ENCODE data around the gene MDFI.

MDFI gene

DNA sequence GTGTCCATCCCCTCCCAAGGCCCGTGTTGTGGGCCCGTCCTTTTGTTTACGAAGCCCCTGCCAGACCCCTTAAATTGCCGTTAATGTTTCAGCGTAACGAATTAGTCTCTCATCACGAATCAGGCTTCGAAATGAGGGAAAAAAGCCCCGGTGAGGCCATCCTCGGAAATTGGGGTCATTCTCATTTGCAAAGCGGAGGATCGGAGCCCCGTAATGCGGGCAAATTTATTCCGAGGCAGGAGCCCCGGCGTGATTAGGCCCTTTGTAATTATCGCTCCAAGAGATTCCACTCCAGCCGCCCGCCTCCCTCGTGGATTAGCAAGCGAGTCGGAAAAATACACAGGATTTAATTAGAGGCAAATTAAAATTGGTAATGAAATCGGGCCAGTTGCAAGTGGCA lies 44.9 kb upstream of the MDFI start:
- DNase-seq (ENCODE audit: low spot score): no peak
- in situ Hi-C loops (cut with MboI; ENCODE audit: low pct_unique_long_range_greater_than_20kb, low sequenced_read_pairs, unreplicated experiment): no loop called here
- TF ChIP-seq, protein P1, sequence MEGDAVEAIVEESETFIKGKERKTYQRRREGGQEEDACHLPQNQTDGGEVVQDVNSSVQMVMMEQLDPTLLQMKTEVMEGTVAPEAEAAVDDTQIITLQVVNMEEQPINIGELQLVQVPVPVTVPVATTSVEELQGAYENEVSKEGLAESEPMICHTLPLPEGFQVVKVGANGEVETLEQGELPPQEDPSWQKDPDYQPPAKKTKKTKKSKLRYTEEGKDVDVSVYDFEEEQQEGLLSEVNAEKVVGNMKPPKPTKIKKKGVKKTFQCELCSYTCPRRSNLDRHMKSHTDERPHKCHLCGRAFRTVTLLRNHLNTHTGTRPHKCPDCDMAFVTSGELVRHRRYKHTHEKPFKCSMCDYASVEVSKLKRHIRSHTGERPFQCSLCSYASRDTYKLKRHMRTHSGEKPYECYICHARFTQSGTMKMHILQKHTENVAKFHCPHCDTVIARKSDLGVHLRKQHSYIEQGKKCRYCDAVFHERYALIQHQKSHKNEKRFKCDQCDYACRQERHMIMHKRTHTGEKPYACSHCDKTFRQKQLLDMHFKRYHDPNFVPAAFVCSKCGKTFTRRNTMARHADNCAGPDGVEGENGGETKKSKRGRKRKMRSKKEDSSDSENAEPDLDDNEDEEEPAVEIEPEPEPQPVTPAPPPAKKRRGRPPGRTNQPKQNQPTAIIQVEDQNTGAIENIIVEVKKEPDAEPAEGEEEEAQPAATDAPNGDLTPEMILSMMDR (IDR thresholded peaks at IDR 0.05; ENCODE audit: extremely low read depth, insufficient read depth, missing control alignments): no peak

DNA sequence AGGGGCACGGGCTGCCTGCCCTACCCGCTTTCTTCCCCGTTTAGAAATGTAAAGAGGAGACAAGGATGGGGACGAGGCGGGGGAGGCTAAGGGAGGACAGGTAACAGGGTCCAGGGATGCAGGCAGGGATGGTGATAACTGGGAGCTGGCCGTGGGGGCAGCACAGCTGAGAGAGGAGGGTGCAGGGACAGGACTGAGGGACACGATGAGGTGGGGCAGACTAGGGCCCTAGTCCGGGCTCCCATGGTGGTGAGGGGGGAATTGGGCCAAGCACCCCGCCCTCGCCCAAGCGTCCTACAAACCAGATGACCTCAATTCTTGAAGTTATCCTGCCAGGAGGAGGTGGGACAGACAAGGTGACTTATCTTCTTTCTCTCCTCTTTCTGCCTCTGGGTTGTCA lies 44.4 kb upstream of the MDFI start:
- in situ Hi-C loops (cut with MboI; ENCODE audit: low pct_unique_long_range_greater_than_20kb, low sequenced_read_pairs, unreplicated experiment): no loop called here
- TF ChIP-seq, protein P1 (IDR thresholded peaks at IDR 0.05; ENCODE audit: extremely low read depth, insufficient read depth, missing control alignments): no peak
- DNase-seq (ENCODE audit: low spot score): no peak

DNA sequence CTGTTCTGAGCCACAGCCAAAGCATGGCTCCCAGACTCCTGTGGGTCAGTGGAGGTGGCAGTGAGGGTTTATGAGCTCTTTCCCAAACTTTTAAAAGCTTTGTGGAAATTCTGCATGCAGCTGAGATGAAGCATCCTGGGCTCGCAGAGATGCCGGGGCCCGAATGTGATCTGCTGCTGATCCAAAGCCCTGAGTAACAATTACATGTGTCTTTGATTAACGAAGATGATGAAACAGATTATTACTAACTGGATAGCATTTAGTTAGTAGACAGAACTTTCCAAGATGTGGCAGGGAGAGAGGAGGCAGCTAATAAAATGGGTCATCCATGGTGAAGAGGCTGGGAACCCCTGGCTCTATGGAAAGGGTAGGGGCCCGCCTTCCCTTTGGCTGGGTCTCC lies 43.9 kb upstream of the MDFI start:
- in situ Hi-C loops (cut with MboI; ENCODE audit: low pct_unique_long_range_greater_than_20kb, low sequenced_read_pairs, unreplicated experiment): no loop called here
- TF ChIP-seq, protein P1 (IDR thresholded peaks at IDR 0.05; ENCODE audit: extremely low read depth, insufficient read depth, missing control alignments): no peak
- DNase-seq (ENCODE audit: low spot score): no peak

DNA sequence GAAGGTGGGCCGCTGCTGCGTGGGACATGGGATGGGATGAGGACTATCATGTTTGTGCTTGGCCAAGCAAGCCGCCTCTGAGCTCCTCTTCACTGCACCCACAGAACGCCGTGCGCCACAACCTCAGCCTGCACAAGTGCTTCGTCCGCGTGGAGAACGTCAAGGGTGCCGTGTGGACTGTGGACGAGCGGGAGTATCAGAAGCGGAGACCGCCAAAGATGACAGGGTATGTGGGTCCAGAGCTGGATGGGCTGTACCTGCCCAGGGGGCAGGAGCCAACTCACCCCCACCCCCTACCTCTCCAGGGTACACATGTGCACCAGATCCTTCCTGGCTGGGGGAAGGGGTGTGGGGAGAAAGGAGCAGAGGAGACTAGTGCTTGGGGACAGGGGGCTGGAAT lies 43.5 kb upstream of the MDFI start:
- in situ Hi-C loops (cut with MboI; ENCODE audit: low pct_unique_long_range_greater_than_20kb, low sequenced_read_pairs, unreplicated experiment): no loop called here
- TF ChIP-seq, protein P1 (IDR thresholded peaks at IDR 0.05; ENCODE audit: extremely low read depth, insufficient read depth, missing control alignments): no peak
- DNase-seq (ENCODE audit: low spot score): no peak

DNA sequence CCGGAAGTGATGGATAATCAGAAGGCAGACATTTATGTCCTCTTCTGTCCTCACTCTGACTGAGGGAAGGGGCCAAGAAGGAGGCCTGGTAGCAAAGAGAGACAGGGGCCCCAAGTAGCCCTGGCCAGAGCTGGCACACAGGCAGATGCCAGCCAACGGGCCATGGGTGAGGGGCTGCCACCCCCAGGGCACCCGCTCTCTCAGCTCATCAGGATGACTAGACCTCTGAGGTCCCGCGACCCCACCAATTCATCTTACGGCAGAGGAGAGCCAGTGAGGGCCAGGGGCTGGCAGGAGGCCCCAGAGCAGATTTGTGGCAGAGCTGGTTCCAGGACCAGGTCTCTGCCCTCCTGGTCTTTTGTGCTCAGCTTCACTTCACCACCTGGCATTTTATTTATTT lies 43.1 kb upstream of the MDFI start:
- DNase-seq (ENCODE audit: low spot score): no peak
- in situ Hi-C loops (cut with MboI; ENCODE audit: low pct_unique_long_range_greater_than_20kb, low sequenced_read_pairs, unreplicated experiment): no loop called here
- TF ChIP-seq, protein P1 (IDR thresholded peaks at IDR 0.05; ENCODE audit: extremely low read depth, insufficient read depth, missing control alignments): no peak

DNA sequence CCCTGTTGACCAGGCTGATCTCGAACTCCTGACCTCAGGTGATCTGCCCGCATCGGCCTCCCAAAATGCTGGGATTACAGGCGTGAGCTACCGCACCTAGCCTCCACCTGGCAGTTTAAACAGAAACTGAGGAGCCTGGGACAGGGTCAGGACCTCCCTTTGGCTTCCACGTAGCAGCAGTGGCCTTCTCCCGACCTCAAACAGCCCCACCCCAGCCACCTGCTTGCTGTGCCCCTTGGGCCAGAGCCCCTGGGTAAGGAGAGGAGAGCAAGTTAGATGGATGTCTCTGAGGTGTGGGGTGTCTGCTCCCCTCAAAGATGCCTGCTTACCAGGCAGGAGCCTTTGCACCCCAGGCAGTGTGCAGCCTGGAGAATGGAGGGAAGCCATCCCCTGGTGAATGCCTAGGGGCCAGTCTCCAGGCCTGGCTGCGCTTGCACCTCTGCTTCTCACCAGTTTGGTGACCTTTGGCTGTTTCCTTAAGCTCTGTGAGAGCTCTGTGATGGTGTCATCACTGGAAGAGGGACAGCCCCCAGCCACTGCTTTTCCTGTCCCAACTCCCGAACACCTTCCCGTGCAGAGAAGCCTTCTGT lies 42.1 kb upstream of the MDFI start:
- in situ Hi-C loops (cut with MboI; ENCODE audit: low pct_unique_long_range_greater_than_20kb, low sequenced_read_pairs, unreplicated experiment): no loop called here
- TF ChIP-seq, protein P1 (IDR thresholded peaks at IDR 0.05; ENCODE audit: extremely low read depth, insufficient read depth, missing control alignments): no peak
- no peak for DNase-seq (ENCODE audit: low spot score)

DNA sequence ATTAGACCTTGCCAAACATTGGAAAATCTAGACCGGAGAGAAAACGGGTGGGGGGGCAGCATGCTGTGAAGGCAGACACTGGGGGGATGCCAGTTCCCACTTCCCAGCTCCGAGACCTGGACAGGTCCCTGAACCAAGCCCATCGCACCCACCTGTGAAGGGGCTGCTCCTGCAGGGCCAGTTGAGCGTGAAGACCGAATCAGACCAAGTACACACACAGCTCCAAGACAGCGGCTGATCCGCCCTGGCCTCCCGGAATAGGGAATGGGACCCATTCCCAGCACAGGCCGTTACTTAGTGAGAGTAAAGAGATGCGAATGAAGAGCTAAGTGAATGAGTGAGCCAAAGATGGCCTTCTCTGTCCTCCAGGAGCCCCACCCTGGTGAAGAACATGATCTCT lies 41.5 kb upstream of the MDFI start:
- TF ChIP-seq, protein P1 (IDR thresholded peaks at IDR 0.05; ENCODE audit: extremely low read depth, insufficient read depth, missing control alignments): no peak
- no peak for DNase-seq (ENCODE audit: low spot score)
- in situ Hi-C loops (cut with MboI; ENCODE audit: low pct_unique_long_range_greater_than_20kb, low sequenced_read_pairs, unreplicated experiment): no loop called here
